Fibroblast of skin of right quadriceps (primary cell): Measurements from ENCODE around the gene SAMD4B.

Experiments used
- DNase-seq: peaks from one replicate; pipeline ENCODE4 v3.0.0-alpha.2; 2013

Gene SAMD4B

DNA sequence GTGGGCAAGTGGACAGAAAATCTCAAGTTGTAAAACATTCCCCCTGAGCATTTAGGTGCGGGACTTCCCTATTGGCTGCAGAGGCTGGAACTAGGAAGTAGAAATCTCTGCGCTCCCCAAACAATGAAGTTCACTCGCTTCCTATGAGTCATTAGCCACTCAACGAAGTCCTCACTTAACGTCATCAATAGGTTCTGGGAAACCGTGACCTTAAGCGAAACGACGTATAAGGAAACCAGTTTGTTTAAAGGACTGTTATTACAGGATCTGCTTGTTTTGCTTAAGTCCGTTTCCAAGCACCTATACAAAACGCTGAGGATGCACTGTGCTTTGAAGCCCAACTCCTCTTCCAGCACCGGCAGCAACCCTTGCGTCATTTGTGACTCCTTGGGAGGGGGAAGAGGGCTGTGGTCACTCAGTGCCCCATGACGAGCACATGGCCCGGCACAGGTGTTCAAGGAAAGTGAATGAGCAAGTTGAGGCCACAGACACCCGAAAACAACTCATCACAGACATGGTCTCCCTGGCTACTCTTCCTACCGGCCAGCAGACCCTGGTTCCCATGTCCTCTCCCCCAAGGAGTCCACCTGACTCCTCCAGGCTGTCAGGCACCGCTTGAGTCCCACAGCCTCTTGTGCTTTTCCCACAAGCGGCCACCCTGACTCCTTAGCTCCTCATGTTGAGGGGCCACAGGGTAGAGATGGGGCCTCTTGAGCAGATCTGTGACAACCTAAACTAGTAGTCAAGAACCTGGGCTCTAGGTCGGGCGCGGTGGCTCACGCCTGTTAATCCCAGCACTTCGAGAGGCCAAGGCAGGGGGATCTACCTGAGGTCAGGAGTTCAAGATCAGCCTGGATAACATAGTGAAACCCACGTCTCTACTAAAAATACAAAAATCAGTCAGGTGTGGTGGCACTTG lies 88.7 kb downstream of the SAMD4B start:
- peak; percentile 64 for DNase-seq

DNA sequence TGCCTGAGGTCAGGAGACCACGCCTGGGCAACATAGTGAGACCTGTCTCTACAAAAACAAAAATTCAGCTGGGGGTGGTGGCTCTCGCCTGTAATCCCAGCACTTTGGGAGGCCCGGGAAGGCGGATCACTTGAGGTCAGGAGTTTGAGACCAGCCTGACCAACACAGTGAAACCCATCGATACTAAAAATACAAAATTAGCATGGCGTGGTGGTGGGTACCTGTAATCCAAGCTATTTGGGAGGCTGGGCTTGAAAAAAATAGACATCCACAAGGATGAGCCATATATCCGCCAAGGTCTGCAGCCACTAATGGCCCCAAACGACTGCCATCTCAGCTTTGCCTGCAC lies 90.4 kb downstream of the SAMD4B start:
- DNase-seq: no peak

DNA sequence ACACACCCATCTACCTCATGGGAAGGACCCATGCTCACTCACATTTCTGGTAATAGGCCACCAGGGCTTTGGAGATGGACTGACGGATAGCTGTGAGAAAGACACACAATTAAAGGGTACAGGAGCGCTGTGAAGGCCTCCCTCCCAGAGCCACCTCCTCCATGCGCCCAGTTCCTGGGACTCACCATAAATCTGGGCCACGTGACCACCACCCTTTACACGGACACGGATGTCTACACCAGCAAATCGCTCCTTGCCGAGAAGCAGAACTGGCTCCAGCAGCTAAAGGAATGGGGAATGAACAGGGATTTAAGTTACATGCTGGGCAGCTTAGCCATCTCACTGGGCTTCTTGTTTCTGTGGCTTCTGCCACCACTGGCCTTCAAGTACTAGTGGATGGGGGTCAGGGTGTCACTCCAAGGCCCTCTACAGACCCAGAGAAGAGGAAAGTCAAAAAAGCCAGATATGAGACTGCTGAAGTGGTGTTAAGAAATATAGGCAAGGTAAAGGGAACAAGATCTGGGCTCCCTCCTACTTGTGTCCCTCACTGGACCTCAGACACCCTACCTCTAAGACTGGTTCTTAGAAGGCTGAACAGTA lies 91.4 kb downstream of the SAMD4B start:
- no peak for DNase-seq

DNA sequence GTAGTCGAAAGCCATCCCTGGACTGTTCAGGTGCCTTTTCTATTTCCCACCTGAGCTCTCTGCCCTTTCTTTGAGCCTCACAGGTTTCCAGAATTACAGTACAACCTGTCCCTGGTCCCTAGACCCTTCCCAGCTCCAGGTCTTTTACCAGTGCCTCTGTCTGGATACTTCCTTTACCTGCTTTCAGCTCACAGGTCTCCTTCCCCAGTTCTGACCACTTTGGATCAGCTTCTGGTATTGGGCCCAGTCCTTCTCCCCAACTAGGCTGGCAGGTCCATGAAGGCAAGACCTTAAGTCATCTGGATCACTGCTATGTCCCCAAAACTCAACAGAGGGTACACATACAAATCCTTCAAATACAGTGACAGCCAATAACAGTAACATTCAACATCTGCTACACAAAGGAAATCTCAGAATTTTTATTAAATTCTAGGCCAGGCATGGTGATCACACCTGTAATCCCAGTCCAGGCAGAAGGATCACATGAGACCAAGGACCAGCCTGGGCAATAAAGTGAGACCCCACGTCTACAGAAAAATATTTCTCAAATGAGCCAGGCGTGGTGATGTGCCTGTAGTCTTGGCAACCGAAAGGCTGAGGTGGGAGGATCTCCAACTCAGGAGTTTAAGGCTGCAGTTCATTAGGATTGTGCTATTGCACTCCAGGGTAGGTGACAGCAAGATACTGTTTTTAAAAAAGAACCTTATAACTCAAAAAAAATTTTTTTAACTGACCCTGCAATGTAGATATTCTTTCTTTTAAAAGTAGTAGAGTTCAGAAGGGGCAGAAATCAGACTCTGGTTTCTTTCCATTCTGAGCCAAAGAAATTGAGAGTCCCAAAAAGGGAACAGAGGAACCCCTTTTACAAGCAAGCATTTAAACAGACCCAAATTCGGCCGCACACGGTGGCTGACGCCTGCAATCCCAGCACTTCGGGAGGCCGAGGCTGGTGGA lies 92.2 kb downstream of the SAMD4B start:
- DNase-seq: no peak
